GM12875 (cell line): ENCODE measurements around the gene NHERF1.
A peak's percentile ranks its signal among the peaks of the same experiment; 100 is the strongest.

ENCODE experiments used
- H3K4me3 ChIP-seq: one replicate; pipeline ENCODE4 v1.5.1; 2011; ENCODE audit warnings: low read depth, low read length, control low read depth
- TF ChIP-seq, protein P1 (sequence below): IDR thresholded peaks from 2 replicates; pipeline ENCODE4 v1.5.1; 2011; ENCODE audit warnings: low read depth, mild to moderate bottlenecking, control low read depth, inconsistent platforms, low read length, moderate library complexity, borderline replicate concordance; ENCODE audit not compliant: insufficient read depth

The NHERF1 gene

DNA sequence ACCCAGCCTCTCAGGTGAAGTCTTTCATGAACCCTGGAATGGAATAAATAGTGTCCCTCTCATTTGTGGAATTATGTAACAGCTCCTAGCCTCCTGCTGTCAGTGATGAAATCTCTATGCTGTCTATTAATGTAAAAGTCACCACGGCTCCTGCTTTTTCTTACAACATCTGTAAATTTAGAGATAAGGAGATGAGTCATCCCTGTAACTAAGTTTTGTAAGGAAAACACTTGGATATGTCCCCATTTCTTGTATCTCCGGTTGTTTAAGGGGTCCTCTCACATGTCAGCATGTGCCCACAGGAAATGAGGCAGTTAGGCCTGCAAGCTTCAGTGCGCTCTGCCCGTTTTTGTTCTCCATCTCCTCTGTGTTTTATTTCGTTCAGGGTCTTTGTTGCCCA, 30.5 kb downstream of the NHERF1 start:
- H3K4me3 ChIP-seq, result no peak overlapping the region
- TF ChIP-seq, protein P1, sequence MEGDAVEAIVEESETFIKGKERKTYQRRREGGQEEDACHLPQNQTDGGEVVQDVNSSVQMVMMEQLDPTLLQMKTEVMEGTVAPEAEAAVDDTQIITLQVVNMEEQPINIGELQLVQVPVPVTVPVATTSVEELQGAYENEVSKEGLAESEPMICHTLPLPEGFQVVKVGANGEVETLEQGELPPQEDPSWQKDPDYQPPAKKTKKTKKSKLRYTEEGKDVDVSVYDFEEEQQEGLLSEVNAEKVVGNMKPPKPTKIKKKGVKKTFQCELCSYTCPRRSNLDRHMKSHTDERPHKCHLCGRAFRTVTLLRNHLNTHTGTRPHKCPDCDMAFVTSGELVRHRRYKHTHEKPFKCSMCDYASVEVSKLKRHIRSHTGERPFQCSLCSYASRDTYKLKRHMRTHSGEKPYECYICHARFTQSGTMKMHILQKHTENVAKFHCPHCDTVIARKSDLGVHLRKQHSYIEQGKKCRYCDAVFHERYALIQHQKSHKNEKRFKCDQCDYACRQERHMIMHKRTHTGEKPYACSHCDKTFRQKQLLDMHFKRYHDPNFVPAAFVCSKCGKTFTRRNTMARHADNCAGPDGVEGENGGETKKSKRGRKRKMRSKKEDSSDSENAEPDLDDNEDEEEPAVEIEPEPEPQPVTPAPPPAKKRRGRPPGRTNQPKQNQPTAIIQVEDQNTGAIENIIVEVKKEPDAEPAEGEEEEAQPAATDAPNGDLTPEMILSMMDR, result no peak

DNA sequence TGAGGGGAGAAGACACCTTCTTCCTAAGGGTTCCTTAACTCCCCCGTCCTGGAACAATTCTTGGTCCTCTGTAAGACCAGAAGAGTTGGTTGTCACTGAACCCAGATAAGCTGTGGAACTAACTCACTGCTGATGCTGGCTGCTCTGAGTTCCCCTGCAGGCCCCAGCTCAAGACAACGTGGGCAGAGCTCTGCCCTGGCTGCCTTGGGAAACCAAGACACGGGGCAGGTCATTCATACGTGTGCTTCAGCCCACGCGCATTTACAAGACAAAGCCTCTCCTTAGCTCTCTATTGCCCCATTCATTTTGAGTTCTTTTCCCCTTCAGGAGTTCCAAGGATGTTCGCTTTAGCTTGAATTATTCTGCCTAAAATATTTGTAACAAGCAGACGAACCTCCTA, 31.1 kb downstream of the NHERF1 start:
- H3K4me3 ChIP-seq, result no peak overlapping the region
- TF ChIP-seq, protein P1, result no peak

DNA sequence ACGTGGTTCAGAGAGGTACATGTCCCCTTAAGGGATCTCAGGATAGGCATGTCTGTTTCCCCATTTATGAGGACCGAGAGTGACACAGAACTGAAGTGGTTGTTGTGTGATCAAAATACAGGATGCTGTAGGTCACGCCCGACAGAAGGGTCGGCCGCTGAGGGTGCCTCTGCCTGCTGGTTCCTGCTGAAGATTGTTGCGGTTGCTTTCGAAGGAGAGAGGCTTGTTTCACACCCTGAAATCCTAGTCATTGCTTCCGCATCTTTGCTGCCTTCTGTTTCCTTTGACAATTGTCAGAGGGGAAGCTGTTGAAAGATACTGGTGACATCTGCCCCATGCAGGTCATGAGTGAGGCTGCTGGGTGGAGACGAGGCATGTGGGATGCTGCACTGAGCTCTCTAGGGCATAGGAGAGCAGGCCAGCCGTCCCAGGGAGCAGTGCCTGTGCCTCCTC, 31.5 kb downstream of the NHERF1 start:
- TF ChIP-seq, protein P1, result no peak
- H3K4me3 ChIP-seq, result no peak overlapping the region

DNA sequence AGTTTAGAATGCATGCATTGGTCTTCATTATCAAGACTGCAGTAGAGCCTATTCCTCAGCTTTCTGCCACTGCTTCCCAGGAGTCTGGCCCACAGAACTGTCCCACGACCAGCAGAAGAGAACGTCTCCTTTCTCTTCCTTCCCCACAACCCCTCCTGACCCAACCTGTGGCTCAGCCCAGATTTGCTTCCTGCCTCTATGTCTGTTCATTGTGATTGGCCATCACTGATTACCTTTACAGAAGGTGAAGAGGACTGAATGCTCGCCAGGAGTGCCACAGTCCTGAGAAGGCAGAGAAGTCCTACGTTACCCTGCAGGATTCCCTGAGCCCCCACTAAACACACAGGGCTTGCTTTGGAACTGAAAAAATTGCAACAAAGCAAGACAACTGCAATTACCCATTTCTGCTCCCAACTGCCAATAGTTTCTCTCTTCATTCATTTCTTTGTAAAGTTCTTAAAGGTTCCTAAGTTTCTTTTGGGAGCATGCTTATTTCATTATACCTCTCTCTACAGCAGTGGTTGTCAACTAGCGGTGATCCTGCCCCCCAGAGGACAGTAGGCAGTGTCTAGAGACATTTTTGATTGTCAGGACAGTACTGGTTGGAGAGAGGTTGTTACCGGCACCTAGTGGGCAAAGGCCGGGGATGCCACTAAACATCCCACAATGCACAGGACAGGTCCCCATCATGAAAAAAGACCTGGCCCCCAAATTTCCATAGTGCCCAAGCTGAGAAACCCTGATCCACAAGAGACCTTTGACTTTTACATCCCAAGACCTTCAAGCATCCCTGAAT, 32.2 kb downstream of the NHERF1 start:
- no peak overlapping the region for H3K4me3 ChIP-seq

DNA sequence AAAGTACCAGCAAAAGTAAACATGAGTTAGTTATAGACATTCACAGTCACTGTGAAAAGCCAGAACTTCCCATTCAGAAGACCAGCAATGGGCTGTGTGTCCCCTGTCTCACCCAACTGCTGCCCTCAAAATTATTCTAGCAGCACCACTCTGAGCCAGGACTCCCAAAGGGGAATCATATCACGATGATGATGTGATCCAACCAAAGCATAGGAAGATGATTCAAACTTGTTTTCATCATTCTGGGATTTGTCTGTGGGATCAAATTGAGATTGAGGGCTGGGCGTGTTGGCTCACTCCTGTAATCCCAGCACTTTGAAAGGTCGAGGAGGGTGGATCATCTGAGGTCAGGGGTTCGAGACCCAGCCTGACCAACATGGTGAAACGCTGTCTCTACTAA, 34.1 kb downstream of the NHERF1 start:
- TF ChIP-seq, protein P1, result no peak
- H3K4me3 ChIP-seq, result no peak overlapping the region

More for the DNA sequence above, 32.2 kb downstream of the NHERF1 start:
- TF ChIP-seq, protein P1, result peak; percentile 40

DNA sequence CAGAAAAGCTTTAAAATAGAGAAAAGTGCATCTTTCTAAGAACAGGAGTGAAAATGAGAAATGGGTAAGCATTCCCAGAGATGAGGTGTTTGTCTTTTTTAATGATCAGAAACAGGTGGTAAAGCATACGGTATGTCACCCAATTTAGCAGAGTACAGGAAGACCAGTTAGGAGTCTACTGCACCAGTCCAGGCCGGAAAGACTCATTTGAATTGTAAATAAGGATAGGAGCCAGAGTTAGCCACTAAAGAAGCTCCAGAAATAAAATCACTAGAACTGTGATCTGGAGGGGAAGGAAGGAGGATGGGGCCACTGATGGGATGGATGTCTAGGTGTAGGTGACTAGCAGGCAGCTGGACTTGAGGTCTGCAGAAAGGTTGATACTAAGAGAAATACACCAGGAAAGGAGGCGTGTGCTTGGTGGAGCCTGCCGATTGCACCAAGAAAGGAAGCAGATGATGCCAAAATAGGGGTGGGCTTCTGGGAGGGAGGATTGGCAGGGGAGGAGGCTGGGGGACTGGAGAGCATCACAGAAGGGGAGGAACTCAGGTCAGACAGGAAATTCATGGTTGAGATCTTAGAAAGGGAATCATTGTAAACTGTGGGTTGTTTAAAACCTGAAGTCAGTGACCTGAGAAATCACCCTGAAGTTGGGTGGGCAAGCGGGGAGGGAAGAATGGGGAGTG, 35.8 kb downstream of the NHERF1 start:
- no peak overlapping the region for H3K4me3 ChIP-seq
- TF ChIP-seq, protein P1, result no peak
